ENCODE measurements around the gene COA6. TPM values are rescaled to one million over a fixed set of nuclear protein-coding genes. Genes with fewer than 3 reads are reported as not detected.

Gene COA6
- total and polyA plus RNA-seq, 2 of the 13 experiments (the other 11 are each of a cell fraction or from before 2014, with no cell fraction given) = 32.4 to 104 TPM

DNA sequence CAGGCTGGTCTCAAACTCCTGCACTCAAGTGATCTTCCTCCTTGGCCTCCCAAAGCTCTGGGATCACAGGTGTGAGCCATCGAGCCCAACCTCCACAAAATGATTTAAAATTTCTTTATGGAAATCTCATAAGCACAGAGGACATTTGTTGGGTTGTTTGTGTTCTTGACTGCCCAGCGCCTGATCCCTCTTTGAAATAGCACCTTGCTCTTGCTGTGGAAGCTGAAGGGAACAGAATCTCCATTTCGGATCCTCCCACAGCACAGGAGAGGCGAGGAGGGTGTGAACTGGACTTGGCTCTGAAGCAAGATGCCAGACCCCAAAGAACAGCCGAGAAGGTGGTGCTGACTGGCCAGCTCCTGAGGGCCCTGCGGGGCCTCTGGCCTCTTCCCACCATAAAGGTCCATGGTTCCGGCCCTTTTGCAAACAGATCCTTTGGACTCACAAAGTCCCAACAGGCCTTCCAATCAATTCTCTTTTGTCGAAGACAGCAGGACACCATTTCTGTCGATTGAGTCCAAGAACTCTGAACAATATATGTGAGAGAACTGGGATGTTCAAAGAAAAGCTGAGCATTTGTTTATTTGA lies 45.6 kb upstream of the COA6 start (continued):
- TF ChIP-seq, protein P1, sequence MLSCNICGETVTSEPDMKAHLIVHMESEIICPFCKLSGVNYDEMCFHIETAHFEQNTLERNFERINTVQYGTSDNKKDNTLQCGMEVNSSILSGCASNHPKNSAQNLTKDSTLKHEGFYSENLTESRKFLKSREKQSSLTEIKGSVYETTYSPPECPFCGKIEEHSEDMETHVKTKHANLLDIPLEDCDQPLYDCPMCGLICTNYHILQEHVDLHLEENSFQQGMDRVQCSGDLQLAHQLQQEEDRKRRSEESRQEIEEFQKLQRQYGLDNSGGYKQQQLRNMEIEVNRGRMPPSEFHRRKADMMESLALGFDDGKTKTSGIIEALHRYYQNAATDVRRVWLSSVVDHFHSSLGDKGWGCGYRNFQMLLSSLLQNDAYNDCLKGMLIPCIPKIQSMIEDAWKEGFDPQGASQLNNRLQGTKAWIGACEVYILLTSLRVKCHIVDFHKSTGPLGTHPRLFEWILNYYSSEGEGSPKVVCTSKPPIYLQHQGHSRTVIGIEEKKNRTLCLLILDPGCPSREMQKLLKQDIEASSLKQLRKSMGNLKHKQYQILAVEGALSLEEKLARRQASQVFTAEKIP (CRISPR knock-in tag; IDR thresholded peaks at IDR 0.05; ENCODE audit: borderline replicate concordance) = no peak
- TF ChIP-seq, protein P2, sequence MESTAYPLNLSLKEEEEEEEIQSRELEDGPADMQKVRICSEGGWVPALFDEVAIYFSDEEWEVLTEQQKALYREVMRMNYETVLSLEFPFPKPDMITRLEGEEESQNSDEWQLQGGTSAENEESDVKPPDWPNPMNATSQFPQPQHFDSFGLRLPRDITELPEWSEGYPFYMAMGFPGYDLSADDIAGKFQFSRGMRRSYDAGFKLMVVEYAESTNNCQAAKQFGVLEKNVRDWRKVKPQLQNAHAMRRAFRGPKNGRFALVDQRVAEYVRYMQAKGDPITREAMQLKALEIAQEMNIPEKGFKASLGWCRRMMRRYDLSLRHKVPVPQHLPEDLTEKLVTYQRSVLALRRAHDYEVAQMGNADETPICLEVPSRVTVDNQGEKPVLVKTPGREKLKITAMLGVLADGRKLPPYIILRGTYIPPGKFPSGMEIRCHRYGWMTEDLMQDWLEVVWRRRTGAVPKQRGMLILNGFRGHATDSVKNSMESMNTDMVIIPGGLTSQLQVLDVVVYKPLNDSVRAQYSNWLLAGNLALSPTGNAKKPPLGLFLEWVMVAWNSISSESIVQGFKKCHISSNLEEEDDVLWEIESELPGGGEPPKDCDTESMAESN (CRISPR knock-in tag; conservative IDR thresholded peaks at IDR 0.05) = peak; percentile 75; the same call in 1 of the 2 replicates
- TF ChIP-seq PRMT3 (CRISPR knock-in tag; IDR thresholded peaks at IDR 0.05; ENCODE audit: borderline replicate concordance, low read depth) (peak; percentile 63; the same call in 1 of the 2 replicates), PCBP1 (IDR thresholded peaks at IDR 0.05; ENCODE audit: borderline replicate concordance, low read depth, low read length) (no peak), HHEX (CRISPR knock-in tag; IDR thresholded peaks at IDR 0.05) (no peak), ZNF331 (CRISPR knock-in tag; IDR thresholded peaks at IDR 0.05) (peak; percentile 67), ZNF614 (CRISPR knock-in tag; IDR thresholded peaks at IDR 0.05; ENCODE audit: borderline replicate concordance) (peak; percentile 58; the same call in 1 of the 2 replicates), ZNF567 (CRISPR knock-in tag; IDR thresholded peaks at IDR 0.05; ENCODE audit: borderline replicate concordance) (no peak), MAFG (CRISPR knock-in tag; IDR thresholded peaks at IDR 0.05) (no peak), KDM5A (IDR thresholded peaks at IDR 0.05; ENCODE audit: borderline replicate concordance, low read length) (no peak), PLRG1 (conservative IDR thresholded peaks at IDR 0.05) (no peak), HNRNPH1 (optimal IDR thresholded peaks at IDR 0.05; ENCODE audit: low read depth, low read length) (no peak), AGO2 (optimal IDR thresholded peaks at IDR 0.05; ENCODE audit: low read depth, low read length) (no peak), KLF15 (CRISPR knock-in tag; IDR thresholded peaks at IDR 0.05; ENCODE audit: borderline replicate concordance) (peak; percentile 53; the same call in 1 of the 2 replicates), POLR2AphosphoS2 (IDR thresholded peaks at IDR 0.05; ENCODE audit: low read depth, low read length) (no peak)
- TF ChIP-seq, protein P3, sequence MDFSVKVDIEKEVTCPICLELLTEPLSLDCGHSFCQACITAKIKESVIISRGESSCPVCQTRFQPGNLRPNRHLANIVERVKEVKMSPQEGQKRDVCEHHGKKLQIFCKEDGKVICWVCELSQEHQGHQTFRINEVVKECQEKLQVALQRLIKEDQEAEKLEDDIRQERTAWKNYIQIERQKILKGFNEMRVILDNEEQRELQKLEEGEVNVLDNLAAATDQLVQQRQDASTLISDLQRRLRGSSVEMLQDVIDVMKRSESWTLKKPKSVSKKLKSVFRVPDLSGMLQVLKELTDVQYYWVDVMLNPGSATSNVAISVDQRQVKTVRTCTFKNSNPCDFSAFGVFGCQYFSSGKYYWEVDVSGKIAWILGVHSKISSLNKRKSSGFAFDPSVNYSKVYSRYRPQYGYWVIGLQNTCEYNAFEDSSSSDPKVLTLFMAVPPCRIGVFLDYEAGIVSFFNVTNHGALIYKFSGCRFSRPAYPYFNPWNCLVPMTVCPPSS (IDR thresholded peaks at IDR 0.05) = no peak
- TF ChIP-seq, protein P4, sequence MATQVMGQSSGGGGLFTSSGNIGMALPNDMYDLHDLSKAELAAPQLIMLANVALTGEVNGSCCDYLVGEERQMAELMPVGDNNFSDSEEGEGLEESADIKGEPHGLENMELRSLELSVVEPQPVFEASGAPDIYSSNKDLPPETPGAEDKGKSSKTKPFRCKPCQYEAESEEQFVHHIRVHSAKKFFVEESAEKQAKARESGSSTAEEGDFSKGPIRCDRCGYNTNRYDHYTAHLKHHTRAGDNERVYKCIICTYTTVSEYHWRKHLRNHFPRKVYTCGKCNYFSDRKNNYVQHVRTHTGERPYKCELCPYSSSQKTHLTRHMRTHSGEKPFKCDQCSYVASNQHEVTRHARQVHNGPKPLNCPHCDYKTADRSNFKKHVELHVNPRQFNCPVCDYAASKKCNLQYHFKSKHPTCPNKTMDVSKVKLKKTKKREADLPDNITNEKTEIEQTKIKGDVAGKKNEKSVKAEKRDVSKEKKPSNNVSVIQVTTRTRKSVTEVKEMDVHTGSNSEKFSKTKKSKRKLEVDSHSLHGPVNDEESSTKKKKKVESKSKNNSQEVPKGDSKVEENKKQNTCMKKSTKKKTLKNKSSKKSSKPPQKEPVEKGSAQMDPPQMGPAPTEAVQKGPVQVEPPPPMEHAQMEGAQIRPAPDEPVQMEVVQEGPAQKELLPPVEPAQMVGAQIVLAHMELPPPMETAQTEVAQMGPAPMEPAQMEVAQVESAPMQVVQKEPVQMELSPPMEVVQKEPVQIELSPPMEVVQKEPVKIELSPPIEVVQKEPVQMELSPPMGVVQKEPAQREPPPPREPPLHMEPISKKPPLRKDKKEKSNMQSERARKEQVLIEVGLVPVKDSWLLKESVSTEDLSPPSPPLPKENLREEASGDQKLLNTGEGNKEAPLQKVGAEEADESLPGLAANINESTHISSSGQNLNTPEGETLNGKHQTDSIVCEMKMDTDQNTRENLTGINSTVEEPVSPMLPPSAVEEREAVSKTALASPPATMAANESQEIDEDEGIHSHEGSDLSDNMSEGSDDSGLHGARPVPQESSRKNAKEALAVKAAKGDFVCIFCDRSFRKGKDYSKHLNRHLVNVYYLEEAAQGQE (IDR thresholded peaks at IDR 0.05; ENCODE audit: borderline replicate concordance in 1 of 2, low read depth in 1 of 2, low read length in 2 of 2) = peak; percentile 40 to 92
- TF ChIP-seq, protein P5, sequence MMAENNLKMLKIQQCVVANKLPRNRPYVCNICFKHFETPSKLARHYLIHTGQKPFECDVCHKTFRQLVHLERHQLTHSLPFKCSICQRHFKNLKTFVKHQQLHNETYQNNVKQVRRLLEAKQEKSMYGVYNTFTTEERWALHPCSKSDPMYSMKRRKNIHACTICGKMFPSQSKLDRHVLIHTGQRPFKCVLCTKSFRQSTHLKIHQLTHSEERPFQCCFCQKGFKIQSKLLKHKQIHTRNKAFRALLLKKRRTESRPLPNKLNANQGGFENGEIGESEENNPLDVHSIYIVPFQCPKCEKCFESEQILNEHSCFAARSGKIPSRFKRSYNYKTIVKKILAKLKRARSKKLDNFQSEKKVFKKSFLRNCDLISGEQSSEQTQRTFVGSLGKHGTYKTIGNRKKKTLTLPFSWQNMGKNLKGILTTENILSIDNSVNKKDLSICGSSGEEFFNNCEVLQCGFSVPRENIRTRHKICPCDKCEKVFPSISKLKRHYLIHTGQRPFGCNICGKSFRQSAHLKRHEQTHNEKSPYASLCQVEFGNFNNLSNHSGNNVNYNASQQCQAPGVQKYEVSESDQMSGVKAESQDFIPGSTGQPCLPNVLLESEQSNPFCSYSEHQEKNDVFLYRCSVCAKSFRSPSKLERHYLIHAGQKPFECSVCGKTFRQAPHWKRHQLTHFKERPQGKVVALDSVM (CRISPR knock-in tag; IDR thresholded peaks at IDR 0.05) = peak; percentile 48; the same call in 1 of the 2 replicates

Data from HepG2 (cell line).